Fibroblast of skin of right quadriceps (primary cell): ENCODE measurements around the gene PPM1L.

Experiments used
- DNase-seq: peaks from one replicate; pipeline ENCODE4 v3.0.0-alpha.2; 2013

The PPM1L gene

GRCh38 chr3:160765211-160765610 lies 9.2 kb downstream of the PPM1L start:
- no peak for DNase-seq

DNA sequence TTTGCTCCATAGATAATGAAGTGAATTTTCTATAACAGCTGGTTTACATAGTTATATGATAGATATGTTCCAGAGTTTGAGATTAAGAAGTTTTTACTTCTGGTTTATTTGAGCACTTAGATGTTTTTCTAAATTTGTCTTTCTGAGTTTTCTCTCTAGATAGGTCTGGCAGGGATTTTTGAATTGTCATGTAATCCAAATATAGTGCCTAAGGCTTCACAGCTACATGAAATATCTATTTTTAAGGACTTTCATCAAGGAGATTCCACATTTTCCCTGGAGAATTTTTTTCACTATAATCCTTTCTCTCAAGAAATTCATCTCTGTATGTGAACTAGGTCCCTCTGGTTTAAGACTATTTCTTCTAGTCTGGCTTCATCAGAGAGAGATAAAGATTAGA lies 12.0 kb downstream of the PPM1L start:
- no peak for DNase-seq

DNA sequence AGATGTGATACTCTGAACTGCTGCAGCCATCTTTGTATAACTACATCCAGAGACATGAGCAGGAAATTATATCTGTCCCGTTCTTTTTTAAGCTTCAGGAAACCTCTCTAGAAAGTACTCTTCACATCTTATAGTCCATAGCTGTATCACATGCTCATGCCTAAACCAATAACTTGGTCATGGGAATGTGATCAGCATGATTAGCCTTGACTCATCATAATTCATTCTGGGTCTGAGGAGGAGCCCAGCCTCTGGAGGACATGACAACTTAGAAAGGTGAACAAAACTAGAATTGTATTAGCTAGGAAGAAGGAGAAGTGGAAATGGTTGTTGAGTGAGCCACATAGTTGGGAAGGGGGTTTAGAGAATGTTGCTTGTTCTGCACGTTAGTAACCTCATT lies 12.9 kb downstream of the PPM1L start:
- DNase-seq: no peak

GRCh38 chr3:160771811-160772459 lies 15.9 kb downstream of the PPM1L start:
- DNase-seq: no peak

DNA sequence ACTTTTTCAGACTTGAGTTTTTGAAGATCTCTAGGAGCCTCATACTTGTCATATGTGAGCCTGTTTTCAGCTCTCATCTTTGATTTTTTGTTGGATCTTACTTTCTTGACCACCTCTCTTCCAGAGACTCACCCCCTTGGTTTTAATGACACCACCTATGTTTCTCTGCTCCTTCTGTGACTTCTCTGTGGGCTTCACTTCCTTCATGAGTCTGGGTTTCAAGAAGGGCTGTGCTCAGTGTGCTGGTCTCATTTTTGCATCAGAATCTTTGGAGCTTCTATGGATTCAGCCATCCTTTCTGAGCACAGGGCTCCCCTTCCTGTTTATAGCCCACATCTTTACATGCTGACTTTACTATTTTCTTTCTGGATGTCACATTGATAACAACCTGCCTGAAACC lies 17.7 kb downstream of the PPM1L start:
- no peak for DNase-seq

- no peak for DNase-seq
These were observed 18.1 kb downstream of the PPM1L start for GRCh38 chr3:160774172-160774571.

GRCh38 chr3:160778480-160778879 lies 22.4 kb downstream of the PPM1L start:
- DNase-seq: no peak

DNA sequence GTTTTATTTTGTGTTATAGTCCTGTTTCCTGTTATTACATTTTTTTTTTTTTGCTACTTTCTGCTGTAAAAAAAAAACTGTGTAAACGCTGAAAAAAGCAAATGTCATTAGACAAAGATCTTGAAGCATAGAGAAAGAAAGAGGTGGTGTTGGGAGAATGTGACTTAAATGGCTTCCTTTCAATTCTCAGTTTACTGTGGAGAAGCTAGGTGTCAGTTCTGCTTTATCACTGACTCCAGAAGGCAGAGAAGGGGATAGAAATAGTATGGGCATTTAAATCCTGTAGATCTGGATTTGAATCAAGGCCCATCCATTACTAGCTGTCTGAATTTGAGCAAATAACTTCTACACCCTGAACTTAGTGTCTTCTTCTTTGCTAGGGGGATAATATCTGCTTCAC lies 23.0 kb downstream of the PPM1L start:
- DNase-seq: no peak

DNA sequence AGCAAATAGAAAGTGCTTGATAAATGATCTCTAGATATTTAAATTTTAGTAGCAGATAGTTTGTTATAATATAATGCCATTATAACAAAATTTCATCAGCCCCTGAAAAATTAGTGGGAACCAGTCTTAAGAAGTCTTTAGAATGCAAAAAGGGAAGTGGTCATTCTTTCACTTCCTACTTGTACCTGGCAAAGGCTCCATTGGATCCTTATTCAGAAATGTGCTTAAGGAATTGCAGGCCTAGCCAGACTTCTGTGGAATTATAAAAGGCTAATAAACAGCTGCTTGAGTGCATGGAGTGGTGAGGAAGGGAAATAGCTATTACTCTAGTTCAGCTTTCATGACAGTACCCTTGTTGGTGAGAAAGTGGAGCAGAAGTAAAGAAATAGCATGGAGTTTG lies 24.2 kb downstream of the PPM1L start:
- DNase-seq: no peak

DNA sequence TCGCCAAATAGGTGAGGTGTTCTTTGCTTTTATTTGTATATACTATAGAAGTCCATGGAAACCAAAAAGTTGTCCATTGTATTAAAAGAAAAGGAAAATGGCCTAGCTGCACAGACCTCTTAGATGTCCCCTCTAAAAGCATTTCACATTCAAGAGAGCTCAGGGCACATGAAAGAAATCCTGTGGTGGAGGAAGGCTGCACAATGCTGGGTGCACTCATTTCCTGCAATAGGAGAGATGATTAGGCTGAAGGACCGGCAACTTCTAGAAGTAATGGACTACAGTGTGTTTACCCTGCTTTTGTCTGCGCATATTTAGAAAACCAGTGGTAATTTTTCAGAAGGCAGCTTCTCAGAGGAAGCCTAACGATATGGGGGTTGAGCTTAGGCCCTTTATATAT lies 25.4 kb downstream of the PPM1L start:
- DNase-seq: no peak

DNA sequence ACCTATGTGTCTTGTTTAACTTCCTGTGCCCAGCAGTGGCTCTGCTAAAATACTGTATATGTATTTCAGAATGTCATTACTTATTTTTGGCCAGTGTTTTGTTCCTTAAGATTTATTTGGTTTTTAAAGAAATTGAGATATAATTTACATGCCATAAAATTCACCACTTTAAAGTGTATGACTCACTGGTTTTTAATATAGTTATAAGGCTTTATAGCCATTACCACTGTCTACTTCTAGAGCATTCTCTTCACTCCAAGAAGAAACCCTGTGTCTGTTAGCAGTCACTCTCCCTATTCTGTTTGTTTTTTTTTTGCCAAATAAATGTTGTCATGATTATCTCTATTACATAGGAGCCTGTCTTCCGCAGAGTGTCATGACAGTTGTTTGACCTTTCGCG lies 25.8 kb downstream of the PPM1L start:
- DNase-seq: no peak

- DNase-seq: no peak
These were observed 28.8 kb downstream of the PPM1L start for GRCh38 chr3:160784853-160785252.

DNA sequence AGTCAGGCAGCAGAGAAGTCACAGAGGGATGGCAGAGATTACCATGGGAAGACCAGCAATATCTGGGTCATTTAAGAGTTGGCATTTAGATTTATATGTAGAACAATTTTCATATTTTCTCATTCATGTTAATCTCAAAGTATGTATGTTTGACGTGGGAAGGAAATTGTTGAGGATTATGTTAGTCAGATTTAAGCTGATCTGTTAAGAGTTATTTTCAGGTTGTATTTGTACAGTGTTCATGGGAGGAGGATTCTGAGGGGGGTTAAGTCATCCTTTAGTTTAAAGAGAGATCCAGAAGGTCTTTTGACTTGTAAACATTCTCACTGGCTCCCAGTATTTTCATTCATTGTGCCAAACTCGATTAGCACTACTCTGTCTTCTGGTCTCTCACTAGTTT lies 34.7 kb downstream of the PPM1L start:
- no peak for DNase-seq

GRCh38 chr3:160792540-160792939 lies 36.5 kb downstream of the PPM1L start:
- no peak for DNase-seq

- no peak for DNase-seq
These were observed 37.8 kb downstream of the PPM1L start for GRCh38 chr3:160793722-160794252.

DNA sequence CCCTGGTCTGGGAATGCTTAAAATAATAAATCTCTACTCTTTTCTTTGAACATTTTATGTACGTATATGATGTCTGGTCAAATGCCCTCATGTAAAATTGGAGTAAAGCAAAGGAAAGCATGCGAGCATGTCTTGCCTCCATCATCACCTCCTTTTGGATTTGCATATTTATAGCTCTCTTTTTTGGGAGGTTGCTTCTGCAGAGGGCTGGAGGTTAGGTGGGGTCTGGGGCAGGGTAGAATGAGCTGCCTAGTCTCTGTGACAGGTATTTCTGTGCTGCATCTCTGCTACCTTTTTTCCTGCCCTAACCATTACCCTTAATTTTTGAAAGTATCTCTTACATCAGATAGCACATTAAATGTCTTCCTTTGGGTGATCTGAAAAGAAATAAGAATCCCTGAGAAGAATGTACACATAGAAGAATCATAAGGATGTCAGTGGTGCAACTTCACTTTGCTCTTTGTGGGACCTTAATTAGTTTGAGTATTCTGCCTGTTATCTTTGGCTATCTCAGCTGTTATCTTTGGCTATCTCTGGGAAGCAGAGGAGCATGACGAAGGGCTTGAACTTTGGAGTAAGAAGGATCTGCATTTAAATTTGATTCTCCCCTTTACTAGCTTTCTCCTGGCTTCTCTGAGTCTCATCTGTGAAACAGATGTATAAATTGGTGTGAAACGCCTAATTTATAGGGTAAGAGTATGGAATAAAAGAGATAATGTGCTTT lies 40.2 kb downstream of the PPM1L start:
- no peak for DNase-seq

DNA sequence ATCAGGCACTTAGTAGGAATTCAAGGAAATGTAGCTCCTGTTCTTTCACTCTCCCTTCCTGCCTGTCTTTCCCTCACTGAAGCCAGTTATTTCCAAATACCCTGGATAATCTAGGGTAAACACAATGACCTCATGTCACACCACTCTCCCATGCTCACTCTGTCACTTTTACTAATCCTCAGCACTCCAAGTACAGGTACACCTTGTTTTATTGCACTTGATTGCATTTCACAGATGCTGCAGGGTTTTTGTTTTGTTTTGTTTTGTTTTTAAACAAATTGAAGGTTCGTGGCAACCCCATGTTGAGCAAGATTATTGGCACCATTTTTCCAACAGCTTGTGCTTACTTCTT lies 40.8 kb downstream of the PPM1L start:
- DNase-seq: no peak

DNA sequence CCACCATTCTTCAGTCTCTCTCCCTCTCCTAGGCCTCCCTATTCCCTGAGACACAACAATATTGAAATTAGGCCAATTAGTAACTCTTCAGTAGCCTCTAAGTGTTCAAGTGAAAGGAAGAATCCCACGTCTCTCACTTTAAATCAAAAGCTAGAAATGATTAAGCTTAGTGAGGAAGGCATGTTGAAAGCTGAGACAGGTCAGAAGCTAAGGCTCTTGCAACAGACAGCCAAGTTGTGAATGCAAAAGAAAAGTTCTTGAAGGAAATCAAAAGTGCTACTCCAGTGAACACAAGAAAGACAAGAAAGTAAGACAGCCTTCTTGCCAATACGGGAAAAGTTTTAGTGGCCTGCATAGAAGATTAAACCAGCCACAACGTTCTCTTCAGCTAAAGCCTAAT lies 41.3 kb downstream of the PPM1L start:
- DNase-seq: no peak

DNA sequence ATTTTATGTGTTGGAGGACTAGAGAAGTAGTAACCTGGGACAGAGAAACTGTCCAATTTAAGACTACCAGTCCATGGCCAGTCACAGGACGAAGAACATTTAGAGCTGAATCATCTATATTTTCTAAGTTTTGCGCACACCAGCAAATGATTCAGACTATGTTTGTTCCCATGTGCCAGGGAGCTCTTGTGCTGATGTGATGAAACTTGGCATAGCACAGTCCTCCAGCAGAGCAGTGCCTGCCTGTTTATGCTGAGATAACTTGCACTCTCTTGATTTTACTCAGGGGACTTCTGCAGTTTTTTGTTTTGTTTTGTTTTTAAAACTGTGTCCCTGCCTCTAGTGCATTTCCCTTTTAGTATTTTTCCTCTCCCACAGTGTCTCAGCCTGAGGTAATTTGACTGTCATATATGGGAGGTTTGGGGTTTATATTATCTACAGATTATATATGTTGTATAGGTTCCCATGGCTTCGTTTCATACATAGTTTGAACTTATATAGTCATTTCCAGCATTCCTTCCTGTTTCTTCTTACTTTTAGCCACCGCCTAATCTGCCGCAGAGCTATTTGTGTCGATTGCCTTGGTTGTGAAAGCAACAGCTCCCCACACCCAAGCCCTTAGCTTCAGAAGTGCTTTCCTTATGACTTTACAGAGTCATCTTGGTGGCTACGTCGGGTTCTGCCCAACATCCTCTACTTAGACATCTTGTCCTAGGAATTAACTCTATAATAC lies 45.5 kb downstream of the PPM1L start:
- DNase-seq: no peak

DNA sequence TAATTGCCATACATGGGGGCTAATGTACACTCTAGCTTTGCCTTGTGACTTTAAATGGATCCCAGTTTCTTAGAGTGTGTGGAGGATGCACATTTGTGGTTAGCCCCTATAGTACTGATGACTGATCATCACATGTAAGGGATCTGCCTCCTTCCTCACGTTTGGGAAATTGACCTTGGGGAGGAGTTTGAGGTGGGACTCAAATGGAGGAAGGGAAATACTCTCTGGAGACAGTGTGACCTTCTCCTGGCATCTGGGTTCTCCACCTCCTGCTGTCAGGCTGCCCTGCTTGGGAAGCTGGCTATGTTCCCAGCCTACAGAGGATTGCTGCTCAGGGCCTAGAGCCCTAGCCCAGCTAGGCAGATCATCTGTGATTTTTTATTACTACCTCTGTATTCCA lies 48.7 kb downstream of the PPM1L start:
- peak; percentile 34 for DNase-seq

- no peak for DNase-seq
These were observed 50.1 kb downstream of the PPM1L start for GRCh38 chr3:160806094-160806493.

DNA sequence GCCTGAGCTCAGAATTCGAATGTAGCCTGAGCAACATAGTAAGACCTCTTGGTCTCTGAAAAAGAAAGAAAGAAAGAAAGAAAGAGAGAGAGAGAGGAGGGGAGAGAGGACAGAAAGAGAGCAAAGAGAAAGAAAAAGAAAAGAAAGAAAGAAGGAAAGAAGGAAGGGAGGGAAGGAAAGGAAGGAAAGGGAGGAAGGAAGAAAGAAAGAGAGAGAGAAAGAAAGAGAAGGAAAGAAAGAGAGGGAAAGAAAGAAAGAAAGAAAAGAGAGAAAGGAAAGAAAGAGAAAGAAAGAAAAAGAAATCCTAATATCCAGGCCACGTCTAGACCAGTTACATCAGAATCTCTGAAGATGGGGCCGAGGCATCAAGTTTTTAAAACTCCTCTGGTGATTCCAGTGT lies 50.7 kb downstream of the PPM1L start:
- no peak for DNase-seq

- DNase-seq: no peak
These were observed 52.8 kb downstream of the PPM1L start for GRCh38 chr3:160808838-160809237.

GRCh38 chr3:160809453-160809852 lies 53.4 kb downstream of the PPM1L start:
- DNase-seq: no peak
